Measurements from ENCODE around the gene HSD17B4. TPM values are rescaled to one million over a fixed set of nuclear protein-coding genes. Genes with fewer than 3 reads are reported as not detected.
"Not testable (repeated sequence)": the region's sequence is repeated elsewhere in the genome, so short reads cannot be mapped to it uniquely, and the experiment has no call there.

Gene HSD17B4
- total RNA-seq, 1 experiment from 2014 or later: 362 TPM

DNA sequence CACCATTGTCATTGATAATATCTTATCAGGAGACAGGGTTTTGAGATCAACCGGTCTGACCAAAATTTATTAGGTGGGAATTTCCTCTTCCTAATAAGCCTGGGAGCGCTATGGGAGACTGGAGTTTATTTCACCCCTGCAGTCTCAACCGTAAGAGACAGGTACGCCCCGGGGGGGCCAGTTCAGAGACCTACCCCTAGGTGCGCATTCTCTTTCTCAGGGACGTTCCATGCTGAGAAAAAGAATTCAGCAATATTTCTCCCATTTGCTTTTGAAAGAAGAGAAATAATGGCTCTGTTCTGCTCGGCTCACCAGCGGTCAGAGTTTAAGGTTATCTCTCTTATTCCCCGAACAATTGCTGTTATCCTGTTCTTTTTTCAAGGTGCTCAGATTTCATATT, 28.3 kb downstream of the HSD17B4 start:
- H3K9me3 Mint-ChIP-seq; POLR2A ChIA-PET; CTCF ChIA-PET; ATAC-seq; H3K27me3 Mint-ChIP-seq (ENCODE audit: low read depth): not testable (repeated sequence)
- DNase-seq (ENCODE audit: low spot score): peak; percentile 48
- peak overlapping the region; percentile 66 for H3K4me3 Mint-ChIP-seq
- peaks cover 79% of the 10 kb centered on the region for H3K4me1 Mint-ChIP-seq
- H3K27ac Mint-ChIP-seq: peak overlapping the region; percentile 55
- H3K36me3 Mint-ChIP-seq: peaks cover 17% of the 10 kb centered on the region
- TF ChIP-seq ZNF423 (CRISPR knock-in tag; IDR thresholded peaks at IDR 0.05): peak; percentile 94

DNA sequence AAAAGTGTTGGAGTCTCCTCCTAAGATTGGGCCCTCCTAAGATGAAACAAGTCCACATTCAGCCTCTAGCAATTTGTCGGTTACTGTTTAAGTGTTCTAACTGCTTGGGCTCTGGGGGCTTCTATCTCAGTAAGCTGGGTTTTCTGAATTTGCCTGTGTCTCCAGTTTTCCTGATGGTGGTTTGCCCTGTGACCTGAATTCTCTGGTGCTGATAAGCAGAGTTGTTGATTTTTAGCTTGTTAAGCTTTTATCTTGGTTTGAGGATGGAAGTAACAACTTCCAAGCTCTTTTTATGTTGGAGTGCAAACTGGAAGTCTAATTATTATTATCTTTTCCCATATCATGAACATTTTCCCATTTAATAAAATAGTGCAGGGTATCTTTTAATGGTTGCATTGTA, 30.9 kb downstream of the HSD17B4 start:
- H3K27ac Mint-ChIP-seq: peak overlapping the region; percentile 74; the same call in 1 of the 2 replicates

DNA sequence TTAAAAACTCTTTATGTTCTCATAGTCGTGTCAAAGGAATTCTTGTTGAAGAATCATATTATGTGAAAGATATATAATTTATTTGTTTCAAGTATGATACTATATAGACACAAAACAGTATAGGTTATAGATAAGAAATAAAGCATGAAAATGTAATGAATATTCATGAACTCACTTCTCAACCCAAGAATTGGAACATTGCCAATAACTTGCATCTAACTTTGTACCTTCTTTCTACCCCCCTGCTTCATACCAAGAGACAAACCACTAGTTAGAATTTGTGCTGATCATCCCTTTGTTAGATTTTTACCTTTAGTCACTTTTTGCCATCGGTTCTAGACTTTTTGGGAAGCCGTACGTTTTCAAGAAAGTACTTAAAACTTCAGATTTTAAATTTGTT, 32.6 kb downstream of the HSD17B4 start:
- Mint-ChIP-seq H3K4me3 (no peak overlapping the region), H3K27ac (no peak overlapping the region), H3K4me1 (peaks cover 53% of the 10 kb centered on the region), H3K9me3 (no peaks in the 10 kb centered on the region), H3K27me3 (ENCODE audit: low read depth) (no peaks in the 10 kb centered on the region), H3K36me3 (peaks cover 24% of the 10 kb centered on the region)
- DNase-seq (ENCODE audit: low spot score): no peak
- no peak for ATAC-seq
- ChIA-PET POLR2A (no interaction called here), CTCF (no interaction called here)
- TF ChIP-seq IRF2 (CRISPR knock-in tag; IDR thresholded peaks at IDR 0.05; ENCODE audit: borderline replicate concordance, low read depth) (no peak), MYBL2 (CRISPR knock-in tag; IDR thresholded peaks at IDR 0.05) (no peak), ZNF121 (CRISPR knock-in tag; IDR thresholded peaks at IDR 0.05) (no peak), CBFB (CRISPR knock-in tag; IDR thresholded peaks at IDR 0.05; ENCODE audit: low read depth) (no peak)

More for the DNA sequence above, 30.9 kb downstream of the HSD17B4 start:
- Mint-ChIP-seq H3K4me3 (no peak overlapping the region), H3K4me1 (peaks cover 67% of the 10 kb centered on the region), H3K27me3 (ENCODE audit: low read depth) (no peaks in the 10 kb centered on the region), H3K36me3 (peaks cover 17% of the 10 kb centered on the region), H3K9me3 (no peaks in the 10 kb centered on the region)
- TF ChIP-seq, protein P1, sequence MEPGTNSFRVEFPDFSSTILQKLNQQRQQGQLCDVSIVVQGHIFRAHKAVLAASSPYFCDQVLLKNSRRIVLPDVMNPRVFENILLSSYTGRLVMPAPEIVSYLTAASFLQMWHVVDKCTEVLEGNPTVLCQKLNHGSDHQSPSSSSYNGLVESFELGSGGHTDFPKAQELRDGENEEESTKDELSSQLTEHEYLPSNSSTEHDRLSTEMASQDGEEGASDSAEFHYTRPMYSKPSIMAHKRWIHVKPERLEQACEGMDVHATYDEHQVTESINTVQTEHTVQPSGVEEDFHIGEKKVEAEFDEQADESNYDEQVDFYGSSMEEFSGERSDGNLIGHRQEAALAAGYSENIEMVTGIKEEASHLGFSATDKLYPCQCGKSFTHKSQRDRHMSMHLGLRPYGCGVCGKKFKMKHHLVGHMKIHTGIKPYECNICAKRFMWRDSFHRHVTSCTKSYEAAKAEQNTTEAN (CRISPR knock-in tag; IDR thresholded peaks at IDR 0.05): no peak
- TF ChIP-seq CREM (CRISPR knock-in tag; IDR thresholded peaks at IDR 0.05) (no peak), SMAD3 (CRISPR knock-in tag; IDR thresholded peaks at IDR 0.05; ENCODE audit: borderline replicate concordance) (no peak), CREB1 (CRISPR knock-in tag; IDR thresholded peaks at IDR 0.05) (no peak), ZNF317 (CRISPR knock-in tag; IDR thresholded peaks at IDR 0.05; ENCODE audit: borderline replicate concordance, low read depth) (no peak), GTF2I (CRISPR knock-in tag; conservative IDR thresholded peaks at IDR 0.05) (no peak), NR3C1 (CRISPR knock-in tag; conservative IDR thresholded peaks at IDR 0.05; ENCODE audit: low read depth) (no peak), ZNF121 (CRISPR knock-in tag; IDR thresholded peaks at IDR 0.05) (no peak), ZNF671 (CRISPR knock-in tag; IDR thresholded peaks at IDR 0.05) (no peak), ESRRA (CRISPR knock-in tag; IDR thresholded peaks at IDR 0.05; ENCODE audit: borderline replicate concordance) (no peak)
- TF ChIP-seq, protein P2, sequence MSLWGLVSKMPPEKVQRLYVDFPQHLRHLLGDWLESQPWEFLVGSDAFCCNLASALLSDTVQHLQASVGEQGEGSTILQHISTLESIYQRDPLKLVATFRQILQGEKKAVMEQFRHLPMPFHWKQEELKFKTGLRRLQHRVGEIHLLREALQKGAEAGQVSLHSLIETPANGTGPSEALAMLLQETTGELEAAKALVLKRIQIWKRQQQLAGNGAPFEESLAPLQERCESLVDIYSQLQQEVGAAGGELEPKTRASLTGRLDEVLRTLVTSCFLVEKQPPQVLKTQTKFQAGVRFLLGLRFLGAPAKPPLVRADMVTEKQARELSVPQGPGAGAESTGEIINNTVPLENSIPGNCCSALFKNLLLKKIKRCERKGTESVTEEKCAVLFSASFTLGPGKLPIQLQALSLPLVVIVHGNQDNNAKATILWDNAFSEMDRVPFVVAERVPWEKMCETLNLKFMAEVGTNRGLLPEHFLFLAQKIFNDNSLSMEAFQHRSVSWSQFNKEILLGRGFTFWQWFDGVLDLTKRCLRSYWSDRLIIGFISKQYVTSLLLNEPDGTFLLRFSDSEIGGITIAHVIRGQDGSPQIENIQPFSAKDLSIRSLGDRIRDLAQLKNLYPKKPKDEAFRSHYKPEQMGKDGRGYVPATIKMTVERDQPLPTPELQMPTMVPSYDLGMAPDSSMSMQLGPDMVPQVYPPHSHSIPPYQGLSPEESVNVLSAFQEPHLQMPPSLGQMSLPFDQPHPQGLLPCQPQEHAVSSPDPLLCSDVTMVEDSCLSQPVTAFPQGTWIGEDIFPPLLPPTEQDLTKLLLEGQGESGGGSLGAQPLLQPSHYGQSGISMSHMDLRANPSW (CRISPR knock-in tag; conservative IDR thresholded peaks at IDR 0.05; ENCODE audit: low read depth): no peak
- ChIA-PET CTCF (interaction anchor here (0.7 to 2.6 kb wide), 2 partner anchors 13 to 363 kb away, joined by 3 to 11 read pairs; no protein-coding TSS in a partner anchor), POLR2A (no interaction called here)
- no peak for ATAC-seq
- no peak for DNase-seq (ENCODE audit: low spot score)

DNA sequence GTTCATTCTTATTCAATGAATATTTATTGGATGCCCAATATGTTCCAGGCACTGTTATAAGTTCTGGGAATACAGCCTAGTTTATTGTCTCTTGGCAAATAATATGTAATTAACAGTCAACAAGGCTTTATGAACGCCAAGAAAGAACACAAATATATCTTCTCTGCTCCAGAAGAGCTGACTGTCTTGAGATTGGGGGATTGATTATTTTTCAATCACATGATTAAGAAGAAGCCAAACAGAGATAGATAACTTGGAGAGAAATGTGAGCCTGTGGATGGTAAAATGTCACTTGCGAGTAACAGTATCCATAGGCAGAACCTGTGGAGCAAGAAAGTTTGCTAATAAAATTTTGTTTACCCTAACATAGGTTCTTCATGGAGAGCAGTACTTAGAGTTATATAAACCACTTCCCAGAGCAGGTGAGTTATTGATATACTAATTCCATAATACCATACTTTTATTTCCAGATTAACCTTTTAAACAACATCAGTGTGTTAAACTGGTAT, 49.4 kb downstream of the HSD17B4 start:
- ChIA-PET CTCF (no interaction called here), POLR2A (no interaction called here)
- H3K4me1 Mint-ChIP-seq: no peaks in the 10 kb centered on the region
- ATAC-seq (no peak), DNase-seq (ENCODE audit: low spot score) (no peak)
- no peak overlapping the region for H3K27ac Mint-ChIP-seq
- H3K4me3 Mint-ChIP-seq: no peak overlapping the region
- H3K27me3 Mint-ChIP-seq (ENCODE audit: low read depth): no peaks in the 10 kb centered on the region
- peaks cover 34% of the 10 kb centered on the region for H3K9me3 Mint-ChIP-seq
- H3K36me3 Mint-ChIP-seq: peaks cover 66% of the 10 kb centered on the region
- TF ChIP-seq, protein P3, sequence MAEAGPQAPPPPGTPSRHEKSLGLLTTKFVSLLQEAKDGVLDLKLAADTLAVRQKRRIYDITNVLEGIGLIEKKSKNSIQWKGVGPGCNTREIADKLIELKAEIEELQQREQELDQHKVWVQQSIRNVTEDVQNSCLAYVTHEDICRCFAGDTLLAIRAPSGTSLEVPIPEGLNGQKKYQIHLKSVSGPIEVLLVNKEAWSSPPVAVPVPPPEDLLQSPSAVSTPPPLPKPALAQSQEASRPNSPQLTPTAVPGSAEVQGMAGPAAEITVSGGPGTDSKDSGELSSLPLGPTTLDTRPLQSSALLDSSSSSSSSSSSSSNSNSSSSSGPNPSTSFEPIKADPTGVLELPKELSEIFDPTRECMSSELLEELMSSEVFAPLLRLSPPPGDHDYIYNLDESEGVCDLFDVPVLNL (CRISPR knock-in tag; IDR thresholded peaks at IDR 0.05; ENCODE audit: borderline replicate concordance, low read depth): no peak
- TF ChIP-seq, protein P4, sequence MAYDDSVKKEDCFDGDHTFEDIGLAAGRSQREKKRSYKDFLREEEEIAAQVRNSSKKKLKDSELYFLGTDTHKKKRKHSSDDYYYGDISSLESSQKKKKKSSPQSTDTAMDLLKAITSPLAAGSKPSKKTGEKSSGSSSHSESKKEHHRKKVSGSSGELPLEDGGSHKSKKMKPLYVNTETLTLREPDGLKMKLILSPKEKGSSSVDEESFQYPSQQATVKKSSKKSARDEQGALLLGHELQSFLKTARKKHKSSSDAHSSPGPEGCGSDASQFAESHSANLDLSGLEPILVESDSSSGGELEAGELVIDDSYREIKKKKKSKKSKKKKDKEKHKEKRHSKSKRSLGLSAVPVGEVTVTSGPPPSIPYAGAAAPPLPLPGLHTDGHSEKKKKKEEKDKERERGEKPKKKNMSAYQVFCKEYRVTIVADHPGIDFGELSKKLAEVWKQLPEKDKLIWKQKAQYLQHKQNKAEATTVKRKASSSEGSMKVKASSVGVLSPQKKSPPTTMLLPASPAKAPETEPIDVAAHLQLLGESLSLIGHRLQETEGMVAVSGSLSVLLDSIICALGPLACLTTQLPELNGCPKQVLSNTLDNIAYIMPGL (CRISPR knock-in tag; IDR thresholded peaks at IDR 0.05): no peak
- TF ChIP-seq FOXP1 (CRISPR knock-in tag; IDR thresholded peaks at IDR 0.05; ENCODE audit: borderline replicate concordance) (no peak), CBFB (CRISPR knock-in tag; IDR thresholded peaks at IDR 0.05; ENCODE audit: low read depth) (no peak), KAT7 (CRISPR knock-in tag; IDR thresholded peaks at IDR 0.05; ENCODE audit: borderline replicate concordance) (no peak), ETV6 (CRISPR knock-in tag; IDR thresholded peaks at IDR 0.05) (no peak)
- TF ChIP-seq, protein P5, sequence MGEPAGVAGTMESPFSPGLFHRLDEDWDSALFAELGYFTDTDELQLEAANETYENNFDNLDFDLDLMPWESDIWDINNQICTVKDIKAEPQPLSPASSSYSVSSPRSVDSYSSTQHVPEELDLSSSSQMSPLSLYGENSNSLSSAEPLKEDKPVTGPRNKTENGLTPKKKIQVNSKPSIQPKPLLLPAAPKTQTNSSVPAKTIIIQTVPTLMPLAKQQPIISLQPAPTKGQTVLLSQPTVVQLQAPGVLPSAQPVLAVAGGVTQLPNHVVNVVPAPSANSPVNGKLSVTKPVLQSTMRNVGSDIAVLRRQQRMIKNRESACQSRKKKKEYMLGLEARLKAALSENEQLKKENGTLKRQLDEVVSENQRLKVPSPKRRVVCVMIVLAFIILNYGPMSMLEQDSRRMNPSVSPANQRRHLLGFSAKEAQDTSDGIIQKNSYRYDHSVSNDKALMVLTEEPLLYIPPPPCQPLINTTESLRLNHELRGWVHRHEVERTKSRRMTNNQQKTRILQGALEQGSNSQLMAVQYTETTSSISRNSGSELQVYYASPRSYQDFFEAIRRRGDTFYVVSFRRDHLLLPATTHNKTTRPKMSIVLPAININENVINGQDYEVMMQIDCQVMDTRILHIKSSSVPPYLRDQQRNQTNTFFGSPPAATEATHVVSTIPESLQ (CRISPR knock-in tag; IDR thresholded peaks at IDR 0.05): no peak

All from WTC11 (cell line).